ENCODE data around the gene NCAPG2.

Gene NCAPG2

DNA sequence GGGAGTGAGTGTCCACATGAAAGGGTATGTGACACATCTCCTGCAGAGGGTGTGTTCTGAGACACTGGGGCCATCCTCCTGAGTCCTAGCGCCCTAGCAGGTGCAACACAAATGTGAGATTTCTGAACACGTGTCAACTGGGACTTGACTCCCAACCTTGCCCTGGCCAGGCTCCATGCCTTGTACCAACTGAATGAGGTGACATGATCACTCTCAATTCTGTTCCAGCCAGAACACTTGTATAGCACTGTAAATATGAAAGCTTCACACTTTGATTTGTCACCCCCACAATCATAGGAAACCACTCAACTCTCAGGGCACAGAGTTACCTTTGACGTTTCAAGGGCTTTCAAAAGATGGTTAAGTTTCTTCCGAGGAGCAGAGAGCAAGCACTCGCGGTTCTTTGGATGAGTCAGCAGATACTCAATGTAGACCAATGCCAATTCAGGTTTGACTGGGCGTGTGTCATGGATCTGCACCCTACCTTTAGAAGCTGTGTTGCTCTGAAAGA lies 48.6 kb downstream of the NCAPG2 start:
- TF ChIP-seq, protein P1, sequence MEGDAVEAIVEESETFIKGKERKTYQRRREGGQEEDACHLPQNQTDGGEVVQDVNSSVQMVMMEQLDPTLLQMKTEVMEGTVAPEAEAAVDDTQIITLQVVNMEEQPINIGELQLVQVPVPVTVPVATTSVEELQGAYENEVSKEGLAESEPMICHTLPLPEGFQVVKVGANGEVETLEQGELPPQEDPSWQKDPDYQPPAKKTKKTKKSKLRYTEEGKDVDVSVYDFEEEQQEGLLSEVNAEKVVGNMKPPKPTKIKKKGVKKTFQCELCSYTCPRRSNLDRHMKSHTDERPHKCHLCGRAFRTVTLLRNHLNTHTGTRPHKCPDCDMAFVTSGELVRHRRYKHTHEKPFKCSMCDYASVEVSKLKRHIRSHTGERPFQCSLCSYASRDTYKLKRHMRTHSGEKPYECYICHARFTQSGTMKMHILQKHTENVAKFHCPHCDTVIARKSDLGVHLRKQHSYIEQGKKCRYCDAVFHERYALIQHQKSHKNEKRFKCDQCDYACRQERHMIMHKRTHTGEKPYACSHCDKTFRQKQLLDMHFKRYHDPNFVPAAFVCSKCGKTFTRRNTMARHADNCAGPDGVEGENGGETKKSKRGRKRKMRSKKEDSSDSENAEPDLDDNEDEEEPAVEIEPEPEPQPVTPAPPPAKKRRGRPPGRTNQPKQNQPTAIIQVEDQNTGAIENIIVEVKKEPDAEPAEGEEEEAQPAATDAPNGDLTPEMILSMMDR (IDR thresholded peaks at IDR 0.05; ENCODE audit: low read depth, low read length): no peak
- Histone ChIP-seq H3K4me3 (ENCODE audit: low read depth, low read length) (no peak overlapping the region), H3K9me3 (no peaks in the 10 kb centered on the region), H3K27me3 (no peaks in the 10 kb centered on the region), H3K36me3 (peaks cover 49% of the 10 kb centered on the region), H3K4me1 (peaks cover 3% of the 10 kb centered on the region)
- DNase-seq: no peak

DNA sequence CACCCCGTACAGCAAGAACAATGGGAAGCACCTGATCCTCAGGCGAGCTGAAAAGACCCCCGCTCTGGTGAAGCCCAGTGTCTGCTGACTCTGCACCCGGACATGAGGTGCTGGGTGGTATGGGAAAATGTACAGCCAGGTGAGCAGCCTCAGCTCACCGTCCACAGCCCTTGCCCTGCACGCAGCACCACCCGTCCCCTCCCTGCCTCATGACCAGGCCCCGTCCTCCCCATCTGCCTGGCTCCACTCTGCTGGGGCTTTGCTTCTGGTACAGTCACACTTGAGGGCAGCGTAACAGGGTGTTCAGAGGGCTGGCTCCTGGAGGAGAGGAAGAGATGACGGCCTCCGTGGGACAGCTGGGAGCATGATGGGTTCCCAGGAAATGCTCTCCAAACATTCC lies 49.1 kb downstream of the NCAPG2 start:
- TF ChIP-seq, protein P1 (IDR thresholded peaks at IDR 0.05; ENCODE audit: low read depth, low read length): no peak
- Histone ChIP-seq H3K27me3 (no peaks in the 10 kb centered on the region), H3K4me3 (ENCODE audit: low read depth, low read length) (no peak overlapping the region), H3K9me3 (no peaks in the 10 kb centered on the region), H3K4me1 (no peaks in the 10 kb centered on the region), H3K36me3 (peaks cover 49% of the 10 kb centered on the region)
- no peak for DNase-seq

DNA sequence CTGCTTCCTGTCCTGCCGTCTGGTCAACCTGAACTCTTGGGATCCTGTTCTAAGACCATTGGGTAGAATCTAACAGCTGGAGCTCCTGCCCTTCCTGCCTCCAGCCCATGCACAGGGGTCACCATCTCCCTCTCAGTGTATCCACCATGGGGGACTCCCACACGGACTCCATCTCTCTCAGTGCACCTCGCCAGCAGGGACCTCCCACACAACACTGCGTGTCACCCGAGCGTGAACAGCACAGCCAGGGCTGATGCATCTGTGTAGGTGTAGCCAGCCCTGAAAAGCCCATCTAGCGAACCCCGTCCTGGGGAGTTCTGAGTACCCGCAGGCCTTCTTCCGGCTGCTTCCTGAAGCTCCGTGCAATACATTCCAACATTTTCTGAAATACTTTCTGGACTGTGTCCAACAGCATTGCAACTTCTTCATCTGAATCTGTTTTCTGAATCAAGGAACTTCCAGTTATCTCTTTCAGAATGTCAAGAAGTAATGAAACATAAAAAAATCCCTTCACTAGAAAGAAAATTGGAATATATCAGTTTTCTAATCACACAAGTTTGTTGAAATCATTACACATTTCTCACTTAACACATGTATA lies 52.5 kb downstream of the NCAPG2 start:
- Histone ChIP-seq H3K27me3 (no peaks in the 10 kb centered on the region), H3K4me3 (ENCODE audit: low read depth, low read length) (no peak overlapping the region), H3K9me3 (no peaks in the 10 kb centered on the region), H3K36me3 (peaks cover 65% of the 10 kb centered on the region), H3K4me1 (no peaks in the 10 kb centered on the region)
- TF ChIP-seq, protein P1 (IDR thresholded peaks at IDR 0.05; ENCODE audit: low read depth, low read length): no peak
- no peak for DNase-seq

DNA sequence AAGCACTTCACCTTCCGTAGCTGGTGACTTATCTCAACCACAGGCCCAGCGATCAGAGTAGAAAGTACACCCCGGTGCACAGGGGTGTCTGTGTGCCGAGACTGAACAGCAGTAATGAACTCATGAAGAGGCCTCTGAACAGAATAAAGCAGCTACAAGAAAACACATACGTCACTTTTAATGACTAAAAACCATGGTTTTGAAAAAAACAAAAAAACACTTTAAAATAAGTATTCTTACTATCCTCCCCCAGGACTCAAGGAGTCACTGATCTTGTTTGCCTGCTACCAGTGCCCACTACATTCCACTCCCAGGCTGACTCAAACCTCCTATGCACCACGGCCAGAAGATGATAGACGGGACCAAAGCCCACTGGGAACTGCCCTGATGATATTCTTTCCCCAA lies 53.8 kb downstream of the NCAPG2 start:
- H3K9me3 ChIP-seq: no peaks in the 10 kb centered on the region
- peaks cover 65% of the 10 kb centered on the region for H3K36me3 ChIP-seq
- H3K4me3 ChIP-seq (ENCODE audit: low read depth, low read length): no peak overlapping the region
- no peaks in the 10 kb centered on the region for H3K27me3 ChIP-seq
- TF ChIP-seq, protein P1 (IDR thresholded peaks at IDR 0.05; ENCODE audit: low read depth, low read length): no peak
- DNase-seq: no peak
- H3K4me1 ChIP-seq: no peaks in the 10 kb centered on the region

DNA sequence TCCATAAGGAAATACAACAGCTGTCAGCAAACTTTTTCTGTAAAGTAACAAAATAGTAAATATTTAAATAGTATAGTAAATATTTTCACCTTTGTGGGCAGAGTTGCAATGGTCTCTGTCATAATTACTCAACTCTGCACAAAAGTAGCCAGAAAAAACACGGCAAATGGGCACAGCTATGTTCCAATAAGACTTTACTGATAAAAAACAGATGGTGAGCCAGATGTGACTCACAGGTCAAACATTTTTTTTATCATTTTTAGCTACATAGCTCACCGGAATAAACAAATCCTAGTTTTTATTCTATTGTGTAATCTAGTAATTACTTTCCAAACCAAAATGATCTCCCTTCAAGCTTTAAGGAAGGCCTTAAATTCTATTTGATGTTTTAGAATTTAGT lies 55.3 kb downstream of the NCAPG2 start:
- no peaks in the 10 kb centered on the region for H3K27me3 ChIP-seq
- H3K9me3 ChIP-seq: no peaks in the 10 kb centered on the region
- no peak overlapping the region for H3K4me3 ChIP-seq (ENCODE audit: low read depth, low read length)
- TF ChIP-seq, protein P1 (IDR thresholded peaks at IDR 0.05; ENCODE audit: low read depth, low read length): no peak
- peaks cover 69% of the 10 kb centered on the region for H3K36me3 ChIP-seq
- DNase-seq: no peak
- no peaks in the 10 kb centered on the region for H3K4me1 ChIP-seq

DNA sequence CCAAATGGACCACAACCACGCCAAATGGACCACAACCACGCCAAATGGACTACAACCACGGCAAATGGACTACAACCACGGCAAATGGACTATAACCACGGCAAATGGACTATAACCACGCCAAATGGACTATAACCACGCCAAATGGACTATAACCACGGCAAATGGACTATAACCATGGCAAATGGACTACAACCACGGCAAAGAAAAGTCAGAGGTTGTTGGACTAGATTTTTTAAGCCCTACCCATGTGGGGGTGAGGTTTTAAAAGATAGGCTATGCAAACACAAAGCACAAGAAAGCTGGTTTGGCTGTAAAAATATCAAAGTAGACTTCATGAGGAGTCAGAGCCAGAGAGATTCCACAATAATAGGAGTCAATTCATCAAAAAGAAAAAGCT lies 55.8 kb downstream of the NCAPG2 start:
- TF ChIP-seq, protein P1 (IDR thresholded peaks at IDR 0.05; ENCODE audit: low read depth, low read length): no peak
- H3K27me3 ChIP-seq: no peaks in the 10 kb centered on the region
- no peaks in the 10 kb centered on the region for H3K4me1 ChIP-seq
- H3K9me3 ChIP-seq: no peaks in the 10 kb centered on the region
- no peak overlapping the region for H3K4me3 ChIP-seq (ENCODE audit: low read depth, low read length)
- DNase-seq: no peak
- peaks cover 67% of the 10 kb centered on the region for H3K36me3 ChIP-seq
